ENCODE measurements around the gene CR1L.

DNA sequence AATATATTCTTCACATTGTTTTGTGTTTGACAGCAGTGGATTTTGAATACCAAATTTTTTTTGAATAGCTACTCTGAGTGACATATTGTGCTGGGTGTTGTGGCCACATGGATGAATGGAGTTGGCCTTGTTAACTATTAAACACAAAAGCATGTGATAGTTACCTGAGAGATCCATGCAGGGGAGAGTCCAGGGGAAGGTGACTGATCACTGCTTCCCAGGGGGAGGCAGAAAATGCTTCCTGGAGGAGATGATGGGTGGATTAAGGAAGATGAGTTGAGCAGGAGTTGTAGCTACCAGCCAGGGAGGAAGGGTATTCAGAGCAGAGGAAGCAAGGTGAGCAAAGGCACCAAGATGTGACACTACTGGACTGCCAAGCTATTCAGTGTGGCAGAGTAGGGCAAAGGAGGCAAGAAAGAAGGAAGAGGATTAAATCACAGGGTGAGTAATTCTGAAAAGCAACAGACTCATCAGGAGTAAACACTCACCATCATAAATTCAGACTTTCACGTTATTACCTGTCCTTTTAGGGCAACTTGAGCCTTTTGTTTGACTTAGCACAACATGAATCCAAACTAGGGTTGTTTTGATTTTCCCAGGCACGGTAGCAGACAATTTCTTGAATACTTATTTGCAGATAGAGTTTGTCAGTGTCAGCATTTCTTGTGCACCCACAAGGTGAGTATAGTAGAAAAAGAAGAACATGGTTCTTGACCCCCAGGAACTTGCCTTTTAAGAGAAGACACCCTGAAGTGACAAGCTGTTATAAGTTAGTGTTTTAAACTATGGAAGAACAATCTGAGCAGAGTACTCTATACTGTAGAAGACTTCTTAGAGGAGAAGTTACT lies 111.1 kb downstream of the CR1L start:
- TF ChIP-seq GATA2 (IDR thresholded peaks at IDR 0.05; ENCODE audit: low read depth, low read length) (no peak), GATA3 (IDR thresholded peaks at IDR 0.05; ENCODE audit: low read depth, low read length) (no peak)

All from SH-SY5Y (cell line).